Measurements from ENCODE around the gene WBP2.
A peak's percentile ranks its signal among the peaks of the same experiment; 100 is the strongest.
"Not testable (repeated sequence)": the region's sequence is repeated elsewhere in the genome, so short reads cannot be mapped to it uniquely, and the experiment has no call there.

WBP2 gene

DNA sequence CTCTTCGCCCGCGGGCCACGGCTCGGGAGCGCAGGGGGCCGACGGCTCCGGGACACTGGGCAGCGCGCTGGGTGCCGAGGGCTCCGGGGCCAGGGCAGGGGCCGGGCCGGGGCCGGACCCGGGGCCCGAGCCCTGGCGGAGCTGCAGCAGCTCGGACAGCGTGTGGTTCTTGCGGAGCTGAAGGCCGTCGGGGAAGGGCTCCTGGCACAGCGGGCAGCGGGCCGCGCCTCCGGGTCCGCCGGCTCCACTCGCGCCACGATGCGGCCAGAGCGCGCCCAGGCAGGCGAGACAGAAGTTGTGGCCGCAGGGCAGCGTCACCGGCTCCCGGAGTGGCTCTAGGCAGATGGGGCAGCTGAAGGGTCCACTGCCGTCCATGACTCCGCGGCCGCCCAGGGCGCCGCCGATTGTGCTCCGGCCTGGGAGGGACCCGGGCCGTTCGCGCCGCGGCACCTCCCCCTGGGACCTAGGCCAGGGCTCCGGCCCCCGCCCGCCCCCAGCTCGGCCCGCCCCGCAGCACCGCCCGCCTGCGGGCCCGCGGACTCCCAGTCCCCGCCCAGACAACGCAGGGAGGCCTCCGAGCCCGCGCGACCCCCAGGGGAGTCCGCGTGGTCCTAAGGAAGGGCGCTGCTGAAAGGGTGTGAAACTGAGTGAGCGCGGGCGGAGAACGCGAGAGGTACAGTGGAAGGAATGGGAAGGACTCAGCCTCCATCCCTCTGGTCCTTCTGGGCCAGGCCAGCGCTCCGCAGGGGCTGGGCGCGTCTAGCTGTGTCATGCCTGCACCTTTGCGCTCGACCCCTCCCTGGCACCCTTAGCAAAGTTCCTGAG is 23.3 kb upstream of the WBP2 start, which contains the start of gene TRIM47:
TSS of gene TRIM47 (minus strand) at position 408 of the 825 bp plus-strand sequence. CDS start at position 375, 33 bp downstream.
- peak; percentile 13 for ATAC-seq (replicated peaks; ENCODE audit: extremely low read depth, poor library complexity, severe bottlenecking)
- H3K36me3 Mint-ChIP-seq (ENCODE audit: insufficient read depth), result peaks cover 5% of the 10 kb centered on the region
- DNase-seq (ENCODE audit: low spot score in 2 of 2), result no peak
- H3K4me1 Mint-ChIP-seq, result peaks cover 31% of the 10 kb centered on the region
- H3K4me3 Mint-ChIP-seq, result peak within 1 kb of the TSS; percentile 87
- H3K27ac Mint-ChIP-seq (ENCODE audit: low read depth), result peak within 1 kb of the TSS; percentile 81
- H3K27me3 Mint-ChIP-seq, result no peaks in the 10 kb centered on the region
- no peaks in the 10 kb centered on the region for H3K9me3 Mint-ChIP-seq

GRCh38 chr17:75877752-75878173 is 22.6 kb upstream of the WBP2 start:
- peaks cover 31% of the 10 kb centered on the region for H3K4me1 Mint-ChIP-seq
- H3K27ac Mint-ChIP-seq (ENCODE audit: low read depth), result peak overlapping the region; percentile 81
- H3K36me3 Mint-ChIP-seq (ENCODE audit: insufficient read depth), result peaks cover 5% of the 10 kb centered on the region
- H3K9me3 Mint-ChIP-seq, result no peaks in the 10 kb centered on the region
- H3K27me3 Mint-ChIP-seq, result no peaks in the 10 kb centered on the region
- H3K4me3 Mint-ChIP-seq, result peak overlapping the region; percentile 87
- ATAC-seq (replicated peaks; ENCODE audit: extremely low read depth, poor library complexity, severe bottlenecking) (peak; percentile 76), DNase-seq (ENCODE audit: low spot score in 2 of 2) (peak; percentile 51 to 54)

- peak overlapping the region; percentile 81 for H3K27ac Mint-ChIP-seq (ENCODE audit: low read depth)
- no peaks in the 10 kb centered on the region for H3K27me3 Mint-ChIP-seq
- no peak for DNase-seq (ENCODE audit: low spot score in 2 of 2)
- ATAC-seq (replicated peaks; ENCODE audit: extremely low read depth, poor library complexity, severe bottlenecking), result peak; percentile 4
- peaks cover 31% of the 10 kb centered on the region for H3K4me1 Mint-ChIP-seq
- peaks cover 5% of the 10 kb centered on the region for H3K36me3 Mint-ChIP-seq (ENCODE audit: insufficient read depth)
- peak overlapping the region; percentile 87 for H3K4me3 Mint-ChIP-seq
- no peaks in the 10 kb centered on the region for H3K9me3 Mint-ChIP-seq
Observed at GRCh38 chr17:75876938-75877751, 22.0 kb upstream of the WBP2 start.

- Mint-ChIP-seq H3K4me3 (peak overlapping the region; percentile 87), H3K27me3 (no peaks in the 10 kb centered on the region), H3K27ac (ENCODE audit: low read depth) (peak overlapping the region; percentile 81), H3K4me1 (peaks cover 24% of the 10 kb centered on the region), H3K36me3 (ENCODE audit: insufficient read depth) (peaks cover 4% of the 10 kb centered on the region), H3K9me3 (no peaks in the 10 kb centered on the region)
- DNase-seq (ENCODE audit: low spot score in 2 of 2), result peak; percentile 50 to 66
- peak; percentile 69 for ATAC-seq (replicated peaks; ENCODE audit: extremely low read depth, poor library complexity, severe bottlenecking)
Observed at GRCh38 chr17:75876190-75876937, 21.2 kb upstream of the WBP2 start.

- ATAC-seq (replicated peaks; ENCODE audit: extremely low read depth, poor library complexity, severe bottlenecking) (no peak), DNase-seq (ENCODE audit: low spot score in 2 of 2) (no peak)
- Mint-ChIP-seq H3K4me3 (peak overlapping the region; percentile 87), H3K27me3 (no peaks in the 10 kb centered on the region), H3K9me3 (no peaks in the 10 kb centered on the region), H3K36me3 (ENCODE audit: insufficient read depth) (peaks cover 3% of the 10 kb centered on the region), H3K27ac (ENCODE audit: low read depth) (peak overlapping the region; percentile 81), H3K4me1 (peaks cover 24% of the 10 kb centered on the region)
Observed at GRCh38 chr17:75875940-75876189, 20.7 kb upstream of the WBP2 start.

DNA sequence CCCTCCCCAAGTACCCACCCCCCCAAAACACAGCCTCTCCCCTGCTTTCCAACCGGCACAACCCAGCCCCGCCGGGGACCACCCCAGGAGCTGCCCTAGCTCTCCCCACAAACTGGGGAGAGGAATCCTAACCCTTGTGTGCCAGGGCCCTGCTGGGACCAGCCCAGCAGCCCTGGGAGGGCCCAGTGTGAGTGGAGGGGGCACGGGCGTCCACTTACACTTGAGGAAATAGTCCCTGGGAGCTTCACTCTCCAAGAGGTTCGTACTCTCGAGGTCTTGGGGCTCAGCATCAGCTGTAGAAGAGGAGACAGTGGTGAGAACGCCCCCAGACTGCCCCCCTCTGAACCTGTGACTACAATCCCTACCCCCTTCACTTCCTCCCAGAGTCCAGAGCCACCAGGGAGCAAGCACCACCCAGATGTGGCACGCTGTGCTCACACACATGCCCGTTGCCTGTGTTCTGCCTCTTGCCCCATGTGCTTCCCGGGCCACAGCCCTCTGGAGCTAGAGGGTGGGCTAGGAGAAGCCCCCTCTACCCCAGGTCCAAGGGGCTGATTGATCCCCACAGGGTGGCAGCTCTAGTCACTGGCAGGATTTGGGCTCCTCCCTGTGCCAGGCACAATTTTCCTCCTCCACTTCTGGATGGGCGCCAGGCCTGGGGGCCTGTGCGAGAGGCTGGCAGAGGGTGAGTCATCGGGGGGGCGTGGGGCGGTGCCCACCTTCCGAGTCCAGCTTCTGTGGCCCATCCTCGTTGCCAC is 20.2 kb upstream of the WBP2 start:
- peak overlapping the region; percentile 81 for H3K27ac Mint-ChIP-seq (ENCODE audit: low read depth)
- no peaks in the 10 kb centered on the region for H3K27me3 Mint-ChIP-seq
- H3K9me3 Mint-ChIP-seq, result no peaks in the 10 kb centered on the region
- DNase-seq (ENCODE audit: low spot score in 2 of 2), result no peak
- H3K4me1 Mint-ChIP-seq, result peaks cover 24% of the 10 kb centered on the region
- ATAC-seq (replicated peaks; ENCODE audit: extremely low read depth, poor library complexity, severe bottlenecking), result no peak
- peaks cover 3% of the 10 kb centered on the region for H3K36me3 Mint-ChIP-seq (ENCODE audit: insufficient read depth)
- peak overlapping the region; percentile 87 for H3K4me3 Mint-ChIP-seq

GRCh38 chr17:75874323-75875181 is 19.4 kb upstream of the WBP2 start:
- Mint-ChIP-seq H3K9me3 (no peaks in the 10 kb centered on the region), H3K4me1 (peaks cover 24% of the 10 kb centered on the region)
- no peak for ATAC-seq (replicated peaks; ENCODE audit: extremely low read depth, poor library complexity, severe bottlenecking)

DNA sequence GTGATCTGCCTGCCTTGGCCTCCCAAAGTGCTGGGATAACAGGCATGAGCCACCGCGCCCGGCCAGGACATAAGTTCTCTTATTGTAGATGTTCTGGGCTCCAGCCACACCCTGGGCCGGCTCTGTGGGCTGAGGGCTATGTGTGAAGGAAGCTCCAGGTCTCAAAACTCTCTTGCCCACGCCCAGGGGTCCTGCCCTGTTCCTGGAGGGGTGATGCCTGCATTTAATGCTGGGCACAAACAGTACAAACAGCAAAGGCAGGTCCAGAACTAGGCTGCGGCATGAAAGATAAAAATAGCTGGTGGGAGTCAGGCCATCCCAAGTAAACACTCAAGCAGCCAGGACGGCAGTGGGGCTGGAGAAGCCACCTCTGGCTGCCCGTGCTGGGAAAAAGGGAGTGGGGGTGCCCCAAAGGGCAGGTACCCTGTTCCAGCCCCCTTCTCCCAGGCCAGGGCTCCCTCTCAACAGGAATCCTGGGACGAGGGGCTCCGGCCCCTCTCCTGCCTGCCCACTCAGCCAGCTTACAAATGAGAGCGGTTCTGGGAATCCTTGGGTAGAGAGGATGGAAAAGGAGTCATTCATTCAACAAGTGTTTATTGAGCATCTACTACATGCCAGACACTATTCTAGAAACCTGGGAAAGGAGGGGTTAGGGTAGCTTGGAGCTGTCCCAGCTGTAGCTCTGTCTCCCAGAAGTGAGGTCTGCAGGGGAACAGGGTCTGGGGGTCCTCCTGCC is 18.6 kb upstream of the WBP2 start:
- Mint-ChIP-seq H3K9me3 (no peaks in the 10 kb centered on the region), H3K4me1 (peaks cover 24% of the 10 kb centered on the region), H3K36me3 (ENCODE audit: insufficient read depth) (peaks cover 3% of the 10 kb centered on the region), H3K27me3 (no peaks in the 10 kb centered on the region), H3K27ac (ENCODE audit: low read depth) (no peak overlapping the region), H3K4me3 (no peak overlapping the region)
- ATAC-seq (replicated peaks; ENCODE audit: extremely low read depth, poor library complexity, severe bottlenecking), result no peak
- no peak for DNase-seq (ENCODE audit: low spot score in 2 of 2)

More at GRCh38 chr17:75874323-75875181, 19.4 kb upstream of the WBP2 start:
- Mint-ChIP-seq H3K27ac (ENCODE audit: low read depth) (no peak overlapping the region), H3K27me3 (no peaks in the 10 kb centered on the region), H3K36me3 (ENCODE audit: insufficient read depth) (peaks cover 3% of the 10 kb centered on the region), H3K4me3 (no peak overlapping the region)
- DNase-seq (ENCODE audit: low spot score in 2 of 2), result no peak

- ATAC-seq (replicated peaks; ENCODE audit: extremely low read depth, poor library complexity, severe bottlenecking), result peak; percentile 53
- Mint-ChIP-seq H3K4me1 (peaks cover 21% of the 10 kb centered on the region), H3K36me3 (ENCODE audit: insufficient read depth) (peaks cover 2% of the 10 kb centered on the region), H3K27me3 (no peaks in the 10 kb centered on the region), H3K27ac (ENCODE audit: low read depth) (peak overlapping the region; percentile 64), H3K9me3 (no peaks in the 10 kb centered on the region), H3K4me3 (no peak overlapping the region)
- peak; percentile 35 to 49 for DNase-seq (ENCODE audit: low spot score in 2 of 2)
Observed at GRCh38 chr17:75872434-75873351, 17.6 kb upstream of the WBP2 start.

DNA sequence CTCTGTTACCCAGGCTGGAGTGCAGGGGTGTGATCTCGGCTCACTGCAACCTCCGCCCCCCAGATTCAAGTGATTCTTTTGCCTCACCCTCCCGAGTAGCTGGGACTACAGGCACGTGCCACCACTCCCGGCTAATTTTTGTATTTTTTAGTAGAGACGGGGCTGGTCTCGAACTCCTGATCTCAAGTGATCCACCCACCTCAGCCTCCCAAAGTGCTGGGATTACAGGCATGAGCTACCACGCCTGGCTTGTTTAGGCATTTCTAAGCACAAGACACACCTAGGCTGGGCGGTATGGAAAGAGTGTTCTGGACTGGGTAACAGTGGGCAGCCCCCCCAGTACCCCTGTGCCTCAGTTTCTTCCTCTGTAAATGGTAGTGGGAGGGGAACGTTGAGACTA is 15.1 kb upstream of the WBP2 start:
- ATAC-seq (replicated peaks; ENCODE audit: extremely low read depth, poor library complexity, severe bottlenecking); H3K36me3 Mint-ChIP-seq (ENCODE audit: insufficient read depth); DNase-seq (ENCODE audit: low spot score in 2 of 2); H3K9me3 Mint-ChIP-seq; H3K27ac Mint-ChIP-seq (ENCODE audit: low read depth); H3K27me3 Mint-ChIP-seq; H3K4me3 Mint-ChIP-seq: not testable (repeated sequence)
- H3K4me1 Mint-ChIP-seq, result peaks cover 10% of the 10 kb centered on the region
